Right lobe of liver (tissue), 6 donors: ENCODE results near the gene MLXIPL. TPM values are rescaled to one million over a fixed set of nuclear protein-coding genes. Genes with fewer than 3 reads are reported as not detected.

ENCODE experiments used
- ATAC-seq, 4 donors: fragments of 200-7000 bp; cut with Tn5 transposase; one replicate each; pipeline ENCODE4 v1.9.1; 2020; ENCODE audit warnings: mild to moderate bottlenecking in 4 of 4, moderate library complexity in 4 of 4
- DNase-seq, 3 donors: peaks; one replicate each; pipeline ENCODE4 v3.0.0-alpha.2; 2020
- H3K27ac ChIP-seq, 3 donors: fragments of 200-600 bp; one replicate each; pipeline ENCODE4 v1.8.0; 2022
- H3K27me3 ChIP-seq, 2 donors: fragments of 200-600 bp; one replicate each; pipeline ENCODE4 v1.8.0; 2022
- H3K36me3 ChIP-seq, 4 donors: fragments of 200-600 bp; sonication (generic) in 1 of 4; one replicate each; pipeline versions ENCODE4 v1.5.1 to v1.8.0; 2017 to 2022; ENCODE audit warnings: control low read depth in 1 of 4
- H3K4me1 ChIP-seq, 4 donors: fragments of 200-600 bp; sonication (generic) in 1 of 4; one replicate each; pipeline versions ENCODE4 v1.5.1 to v1.8.0; 2017 to 2022; ENCODE audit warnings: control low read depth in 1 of 4
- H3K4me3 ChIP-seq, 3 donors: fragments of 200-600 bp; one replicate each; pipeline ENCODE4 v1.8.0; 2022
- H3K9me3 ChIP-seq, 4 donors: fragments of 200-600 bp; sonication (generic) in 1 of 4; one replicate each; pipeline versions ENCODE4 v1.5.1 to v1.8.0; 2017 to 2022; ENCODE audit warnings: control low read depth in 1 of 4
- POLR2A ChIP-seq: fragments of 450-650 bp; IDR thresholded peaks from one replicate; pipeline ENCODE4 v1.6.1; 2017; ENCODE audit warnings: antibody characterized with exemption, mild to moderate bottlenecking
- WGBS: methylation state at CpG from one replicate; pipeline ENCODE4 v1.1.6; 2018; ENCODE audit warnings: low coverage, low lambda C conversion rate; ENCODE audit not compliant: insufficient coverage; ENCODE audit errors: missing lambda C conversion rate; 5-methylcytosine and 5-hydroxymethylcytosine counted together
- intact Hi-C, 2 donors: fragments of 100-400 bp; cut with DNase I; formaldehyde crosslinking; loops; one replicate each; pipeline versions ENCODE4 v1.11.2 to v1.14.1; 2022
- total RNA-seq, 6 experiments: library from RNA; depleted of rRNA in 2 of 6; stranded (reverse); fragments of >200 nt in 2 of 6; fragmentation: NEBNext Ultra II Directional in 3 of 6; extraction: Animal tissue kit (Norgen Biotek cat#: 25700) in 3 of 6; gene quantifications; one replicate each; pipeline versions ENCODE4 v1.1.0 to v1.2.4, GENCODE V29; 2016 to 2023
- TF ChIP-seq, protein P1 (sequence below), 4 donors: fragments of 200-600 bp in 3 of 4; fragments of 450-650 bp in 1 of 4; IDR thresholded peaks; one replicate each; pipeline versions ENCODE4 v1.5.1 to v1.8.0; 2016 to 2022; ENCODE audit warnings: antibody characterized with exemption in 4 of 4, mild to moderate bottlenecking in 2 of 4
- donor health status: DM: no; HTN: yes; CAD: no.
- donor health status: DM: no; HTN: no; CAD: no.
- donor health status: DM: no; HTN: no; CAD: no.
- donor health status: DM: no; HTN: yes; CAD: no.
- donor health status: DM: no; HTN: yes; CAD: no.

MLXIPL gene
- total RNA-seq, 6 experiments from 2014 or later: 53.5 to 552 (median 225) TPM

GRCh38 chr7:73652541-73652949, 28.2 kb upstream of the MLXIPL start:
- DNase-seq (peak in 2 of 3 donors; percentile 72 to 85), ATAC-seq (peak; percentile 50 to 84 (median 72))
- Histone ChIP-seq H3K36me3 (no peaks in the 10 kb centered on the region), H3K9me3 (no peaks in the 10 kb centered on the region), H3K27ac (peak overlapping the region in 2 of 3 donors; percentile 11 to 27), H3K4me3 (no peak overlapping the region), H3K4me1 (peaks cover 0 to 2% (median 0%) of the 10 kb centered on the region in 4 donors), H3K27me3 (no peaks in the 10 kb centered on the region)
- 35% methylated on average over 11 of the region's 11 CpGs for WGBS
- intact Hi-C loops: no loop called here
- TF ChIP-seq POLR2A: no peak
- TF ChIP-seq, protein P1, sequence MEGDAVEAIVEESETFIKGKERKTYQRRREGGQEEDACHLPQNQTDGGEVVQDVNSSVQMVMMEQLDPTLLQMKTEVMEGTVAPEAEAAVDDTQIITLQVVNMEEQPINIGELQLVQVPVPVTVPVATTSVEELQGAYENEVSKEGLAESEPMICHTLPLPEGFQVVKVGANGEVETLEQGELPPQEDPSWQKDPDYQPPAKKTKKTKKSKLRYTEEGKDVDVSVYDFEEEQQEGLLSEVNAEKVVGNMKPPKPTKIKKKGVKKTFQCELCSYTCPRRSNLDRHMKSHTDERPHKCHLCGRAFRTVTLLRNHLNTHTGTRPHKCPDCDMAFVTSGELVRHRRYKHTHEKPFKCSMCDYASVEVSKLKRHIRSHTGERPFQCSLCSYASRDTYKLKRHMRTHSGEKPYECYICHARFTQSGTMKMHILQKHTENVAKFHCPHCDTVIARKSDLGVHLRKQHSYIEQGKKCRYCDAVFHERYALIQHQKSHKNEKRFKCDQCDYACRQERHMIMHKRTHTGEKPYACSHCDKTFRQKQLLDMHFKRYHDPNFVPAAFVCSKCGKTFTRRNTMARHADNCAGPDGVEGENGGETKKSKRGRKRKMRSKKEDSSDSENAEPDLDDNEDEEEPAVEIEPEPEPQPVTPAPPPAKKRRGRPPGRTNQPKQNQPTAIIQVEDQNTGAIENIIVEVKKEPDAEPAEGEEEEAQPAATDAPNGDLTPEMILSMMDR (IDR thresholded peaks at IDR 0.05): no peak

- DNase-seq (no peak), ATAC-seq (no peak)
- H3K27me3 ChIP-seq: no peaks in the 10 kb centered on the region
- H3K36me3 ChIP-seq: no peaks in the 10 kb centered on the region
- no CpG with 5 or more reads among the region's 5 CpGs for WGBS
- intact Hi-C loops: no loop called here
- H3K4me1 ChIP-seq: peaks cover 0 to 9% (median 2%) of the 10 kb centered on the region in 4 donors
- H3K9me3 ChIP-seq: no peaks in the 10 kb centered on the region
- H3K27ac ChIP-seq: no peak overlapping the region
- TF ChIP-seq, protein P1 (IDR thresholded peaks at IDR 0.05): no peak
- no peak for TF ChIP-seq POLR2A
- H3K4me3 ChIP-seq: no peak overlapping the region
These were observed 26.2 kb upstream of the MLXIPL start for GRCh38 chr7:73650524-73650923.

DNA sequence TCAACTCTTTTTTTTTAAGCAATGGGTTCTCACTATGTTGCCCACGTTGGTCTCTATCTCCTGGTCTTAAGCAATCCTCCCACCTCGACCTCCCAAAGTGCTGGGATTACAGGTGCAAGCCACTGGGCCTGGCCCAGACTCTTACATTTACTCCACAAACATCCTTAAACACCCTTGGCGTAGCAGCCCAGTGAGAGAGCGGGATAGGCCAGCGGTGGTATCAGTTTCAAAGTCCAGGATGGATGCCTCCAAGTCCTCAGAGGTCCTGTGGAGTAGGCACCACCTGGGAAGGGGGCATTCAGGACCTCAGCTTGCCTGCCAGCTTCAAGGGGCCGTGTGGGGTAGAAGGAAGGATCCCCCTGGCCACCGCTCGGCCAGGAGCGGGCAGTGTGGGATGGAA, 25.3 kb upstream of the MLXIPL start:
- WGBS: 23% methylated on average over 6 of the region's 9 CpGs
- DNase-seq (no peak), ATAC-seq (no peak)
- Histone ChIP-seq H3K36me3 (no peaks in the 10 kb centered on the region), H3K27ac (no peak overlapping the region), H3K4me3 (no peak overlapping the region), H3K27me3 (no peaks in the 10 kb centered on the region), H3K4me1 (peaks cover 0 to 9% (median 3%) of the 10 kb centered on the region in 4 donors), H3K9me3 (no peaks in the 10 kb centered on the region)
- intact Hi-C loops: no loop called here
- no peak for TF ChIP-seq POLR2A
- TF ChIP-seq, protein P1 (IDR thresholded peaks at IDR 0.05): no peak

DNA sequence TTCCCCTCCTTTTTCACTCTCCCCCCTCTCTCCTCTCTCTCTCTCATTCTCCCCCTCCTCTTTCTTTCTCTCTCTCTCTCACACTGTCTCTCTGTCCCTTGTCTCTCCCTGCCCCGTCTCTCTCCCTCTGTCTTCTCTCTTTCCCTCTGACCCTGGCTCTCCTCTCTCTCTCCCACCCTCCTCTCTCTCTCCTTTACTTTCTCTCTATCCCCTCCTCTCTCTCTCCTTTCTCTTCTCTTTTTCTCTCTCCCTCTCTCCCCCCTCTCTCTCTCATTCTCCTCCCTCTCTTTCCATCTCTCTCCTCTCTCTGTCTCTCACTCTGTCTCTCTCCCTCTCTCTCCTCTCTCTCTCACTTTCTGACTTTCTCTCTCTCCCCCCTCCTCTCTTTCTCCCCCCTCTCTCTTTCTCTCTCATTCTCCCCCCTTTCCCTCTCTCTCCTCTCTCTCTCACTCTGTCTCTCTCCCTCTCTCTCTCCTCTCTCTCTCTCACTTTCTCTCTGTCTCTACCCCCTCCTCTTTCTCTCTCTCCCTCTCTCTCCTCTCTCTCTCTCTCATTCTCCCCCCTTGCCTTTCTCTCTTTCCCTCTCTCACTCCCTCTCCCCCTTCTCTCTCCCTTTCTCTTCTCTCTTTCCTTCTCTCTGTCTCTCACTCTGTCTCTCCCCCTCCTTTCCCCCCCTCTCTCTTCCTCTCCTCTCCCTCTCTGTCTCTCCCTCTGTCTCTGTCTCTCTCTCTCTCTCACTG, 24.4 kb upstream of the MLXIPL start:
- H3K4me1 ChIP-seq: peaks cover 0 to 9% (median 3%) of the 10 kb centered on the region in 4 donors
- H3K27me3 ChIP-seq: no peaks in the 10 kb centered on the region
- H3K27ac ChIP-seq: no peak overlapping the region
- no peaks in the 10 kb centered on the region for H3K9me3 ChIP-seq
- TF ChIP-seq, protein P1 (IDR thresholded peaks at IDR 0.05): no peak
- no peak for TF ChIP-seq POLR2A
- ATAC-seq (no peak), DNase-seq (no peak)
- 41% methylated on average over 1 of the region's 1 CpG for WGBS
- intact Hi-C loops: no loop called here
- no peak overlapping the region for H3K4me3 ChIP-seq
- H3K36me3 ChIP-seq: no peaks in the 10 kb centered on the region
